Measurements from ENCODE around the gene DIS3L.

The DIS3L gene

GRCh38 chr15:66287461-66288057 is 5.8 kb upstream of the DIS3L start:
- ATAC-seq = peak; percentile 57; the same call in 2 of the 3 replicates
- TF ChIP-seq, protein P1, sequence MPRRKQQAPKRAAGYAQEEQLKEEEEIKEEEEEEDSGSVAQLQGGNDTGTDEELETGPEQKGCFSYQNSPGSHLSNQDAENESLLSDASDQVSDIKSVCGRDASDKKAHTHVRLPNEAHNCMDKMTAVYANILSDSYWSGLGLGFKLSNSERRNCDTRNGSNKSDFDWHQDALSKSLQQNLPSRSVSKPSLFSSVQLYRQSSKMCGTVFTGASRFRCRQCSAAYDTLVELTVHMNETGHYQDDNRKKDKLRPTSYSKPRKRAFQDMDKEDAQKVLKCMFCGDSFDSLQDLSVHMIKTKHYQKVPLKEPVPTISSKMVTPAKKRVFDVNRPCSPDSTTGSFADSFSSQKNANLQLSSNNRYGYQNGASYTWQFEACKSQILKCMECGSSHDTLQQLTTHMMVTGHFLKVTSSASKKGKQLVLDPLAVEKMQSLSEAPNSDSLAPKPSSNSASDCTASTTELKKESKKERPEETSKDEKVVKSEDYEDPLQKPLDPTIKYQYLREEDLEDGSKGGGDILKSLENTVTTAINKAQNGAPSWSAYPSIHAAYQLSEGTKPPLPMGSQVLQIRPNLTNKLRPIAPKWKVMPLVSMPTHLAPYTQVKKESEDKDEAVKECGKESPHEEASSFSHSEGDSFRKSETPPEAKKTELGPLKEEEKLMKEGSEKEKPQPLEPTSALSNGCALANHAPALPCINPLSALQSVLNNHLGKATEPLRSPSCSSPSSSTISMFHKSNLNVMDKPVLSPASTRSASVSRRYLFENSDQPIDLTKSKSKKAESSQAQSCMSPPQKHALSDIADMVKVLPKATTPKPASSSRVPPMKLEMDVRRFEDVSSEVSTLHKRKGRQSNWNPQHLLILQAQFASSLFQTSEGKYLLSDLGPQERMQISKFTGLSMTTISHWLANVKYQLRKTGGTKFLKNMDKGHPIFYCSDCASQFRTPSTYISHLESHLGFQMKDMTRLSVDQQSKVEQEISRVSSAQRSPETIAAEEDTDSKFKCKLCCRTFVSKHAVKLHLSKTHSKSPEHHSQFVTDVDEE (CRISPR knock-in tag; IDR thresholded peaks at IDR 0.05) = no peak
- TF ChIP-seq TOX (CRISPR knock-in tag; IDR thresholded peaks at IDR 0.05; ENCODE audit: borderline replicate concordance) (no peak), OSR1 (CRISPR knock-in tag; IDR thresholded peaks at IDR 0.05) (no peak), TCF4 (CRISPR knock-in tag; IDR thresholded peaks at IDR 0.05; ENCODE audit: borderline replicate concordance) (no peak), ZNF565 (CRISPR knock-in tag; conservative IDR thresholded peaks at IDR 0.05; ENCODE audit: low read depth) (no peak), CSDC2 (CRISPR knock-in tag; IDR thresholded peaks at IDR 0.05) (no peak), BACH2 (CRISPR knock-in tag; IDR thresholded peaks at IDR 0.05; ENCODE audit: borderline replicate concordance) (no peak), ISL1 (CRISPR knock-in tag; IDR thresholded peaks at IDR 0.05) (no peak)
- TF ChIP-seq, protein P2, sequence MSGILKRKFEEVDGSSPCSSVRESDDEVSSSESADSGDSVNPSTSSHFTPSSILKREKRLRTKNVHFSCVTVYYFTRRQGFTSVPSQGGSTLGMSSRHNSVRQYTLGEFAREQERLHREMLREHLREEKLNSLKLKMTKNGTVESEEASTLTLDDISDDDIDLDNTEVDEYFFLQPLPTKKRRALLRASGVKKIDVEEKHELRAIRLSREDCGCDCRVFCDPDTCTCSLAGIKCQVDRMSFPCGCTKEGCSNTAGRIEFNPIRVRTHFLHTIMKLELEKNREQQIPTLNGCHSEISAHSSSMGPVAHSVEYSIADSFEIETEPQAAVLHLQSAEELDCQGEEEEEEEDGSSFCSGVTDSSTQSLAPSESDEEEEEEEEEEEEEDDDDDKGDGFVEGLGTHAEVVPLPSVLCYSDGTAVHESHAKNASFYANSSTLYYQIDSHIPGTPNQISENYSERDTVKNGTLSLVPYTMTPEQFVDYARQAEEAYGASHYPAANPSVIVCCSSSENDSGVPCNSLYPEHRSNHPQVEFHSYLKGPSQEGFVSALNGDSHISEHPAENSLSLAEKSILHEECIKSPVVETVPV (CRISPR knock-in tag; IDR thresholded peaks at IDR 0.05) = no peak

DNA sequence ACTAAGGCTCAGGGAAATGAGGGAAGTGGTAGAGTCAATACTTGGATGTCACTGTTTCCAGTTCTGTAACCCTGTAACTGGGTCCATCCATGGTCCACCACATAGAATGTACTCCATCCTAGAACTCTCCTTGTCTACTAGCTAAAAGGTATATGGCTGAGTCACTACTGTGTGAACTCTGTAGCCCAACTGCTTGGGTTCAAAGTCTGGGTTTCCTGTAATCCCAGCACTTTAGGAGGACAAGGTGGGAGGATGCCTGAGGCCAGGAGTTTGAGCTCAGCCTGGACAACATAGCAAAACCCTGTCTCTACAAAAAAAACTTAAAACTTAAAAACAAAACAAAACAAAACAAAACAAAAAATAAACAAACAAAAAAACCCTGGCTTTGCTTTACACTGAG is 5.3 kb upstream of the DIS3L start:
- no peak for TF ChIP-seq ZFP3 (CRISPR knock-in tag; IDR thresholded peaks at IDR 0.05)
- TF ChIP-seq PPARA (CRISPR knock-in tag; IDR thresholded peaks at IDR 0.05; ENCODE audit: borderline replicate concordance) = no peak
- TF ChIP-seq BACH2 (CRISPR knock-in tag; IDR thresholded peaks at IDR 0.05; ENCODE audit: borderline replicate concordance) = no peak
- TF ChIP-seq ZFP30 (CRISPR knock-in tag; IDR thresholded peaks at IDR 0.05) = no peak
- no peak for TF ChIP-seq ZNF565 (CRISPR knock-in tag; conservative IDR thresholded peaks at IDR 0.05; ENCODE audit: low read depth)
- TF ChIP-seq ISL1 (CRISPR knock-in tag; IDR thresholded peaks at IDR 0.05) = no peak
- no peak for TF ChIP-seq TCF4 (CRISPR knock-in tag; IDR thresholded peaks at IDR 0.05; ENCODE audit: borderline replicate concordance)
- TF ChIP-seq RARB (CRISPR knock-in tag; IDR thresholded peaks at IDR 0.05) = no peak
- ATAC-seq = no peak; the same call in 1 of the 3 replicates

DNA sequence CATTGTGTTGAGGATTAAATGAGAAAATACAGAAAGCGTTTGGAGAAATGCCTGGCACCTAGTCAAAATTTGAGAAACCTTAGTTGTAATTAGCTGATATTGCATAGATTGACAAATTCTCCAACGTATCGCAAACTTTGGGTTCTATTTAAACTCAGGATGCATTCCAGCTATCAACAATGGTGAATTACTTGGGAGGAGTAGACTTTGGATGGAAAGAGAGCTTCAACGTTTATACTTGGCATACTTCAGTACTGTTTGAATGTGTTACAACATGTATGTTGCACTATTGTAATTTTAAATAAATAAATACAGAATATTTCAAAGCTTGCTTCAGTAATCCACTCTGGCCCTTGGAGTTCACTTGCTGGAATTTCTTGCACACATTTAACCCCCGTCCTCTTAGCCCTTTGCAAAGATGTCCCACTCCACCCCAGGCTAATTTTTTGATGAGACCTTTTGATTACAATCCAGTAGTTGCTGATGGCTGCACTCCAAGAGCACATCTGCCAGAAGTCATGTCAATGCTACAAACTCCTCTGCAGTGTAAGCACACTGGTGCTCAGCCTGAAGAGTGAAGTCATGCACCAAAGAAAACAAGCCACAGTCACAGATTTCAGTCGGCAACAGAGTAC is 4.7 kb upstream of the DIS3L start:
- ATAC-seq = no peak

More for the DNA sequence above, 4.7 kb upstream of the DIS3L start:
- TF ChIP-seq ZNF70 (CRISPR knock-in tag; IDR thresholded peaks at IDR 0.05) = no peak
- TF ChIP-seq SNAI2 (CRISPR knock-in tag; IDR thresholded peaks at IDR 0.05) = no peak
- no peak for TF ChIP-seq ZFP3 (CRISPR knock-in tag; IDR thresholded peaks at IDR 0.05)
- no peak for TF ChIP-seq ARNTL (CRISPR knock-in tag; IDR thresholded peaks at IDR 0.05; ENCODE audit: borderline replicate concordance, low read depth)
- TF ChIP-seq ISL1 (CRISPR knock-in tag; IDR thresholded peaks at IDR 0.05) = no peak
- no peak for TF ChIP-seq ZNF8 (CRISPR knock-in tag; IDR thresholded peaks at IDR 0.05)
- no peak for TF ChIP-seq RARB (CRISPR knock-in tag; IDR thresholded peaks at IDR 0.05)
- TF ChIP-seq, protein P3, sequence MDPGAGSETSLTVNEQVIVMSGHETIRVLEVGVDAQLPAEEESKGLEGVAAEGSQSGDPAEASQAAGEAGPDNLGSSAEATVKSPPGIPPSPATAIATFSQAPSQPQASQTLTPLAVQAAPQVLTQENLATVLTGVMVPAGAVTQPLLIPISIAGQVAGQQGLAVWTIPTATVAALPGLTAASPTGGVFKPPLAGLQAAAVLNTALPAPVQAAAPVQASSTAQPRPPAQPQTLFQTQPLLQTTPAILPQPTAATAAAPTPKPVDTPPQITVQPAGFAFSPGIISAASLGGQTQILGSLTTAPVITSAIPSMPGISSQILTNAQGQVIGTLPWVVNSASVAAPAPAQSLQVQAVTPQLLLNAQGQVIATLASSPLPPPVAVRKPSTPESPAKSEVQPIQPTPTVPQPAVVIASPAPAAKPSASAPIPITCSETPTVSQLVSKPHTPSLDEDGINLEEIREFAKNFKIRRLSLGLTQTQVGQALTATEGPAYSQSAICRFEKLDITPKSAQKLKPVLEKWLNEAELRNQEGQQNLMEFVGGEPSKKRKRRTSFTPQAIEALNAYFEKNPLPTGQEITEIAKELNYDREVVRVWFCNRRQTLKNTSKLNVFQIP (CRISPR knock-in tag; IDR thresholded peaks at IDR 0.05; ENCODE audit: borderline replicate concordance, low read depth) = no peak
- no peak for TF ChIP-seq TCF4 (CRISPR knock-in tag; IDR thresholded peaks at IDR 0.05; ENCODE audit: borderline replicate concordance)
- TF ChIP-seq PATZ1 (CRISPR knock-in tag; IDR thresholded peaks at IDR 0.05; ENCODE audit: borderline replicate concordance) = no peak
- TF ChIP-seq BACH2 (CRISPR knock-in tag; IDR thresholded peaks at IDR 0.05; ENCODE audit: borderline replicate concordance) = no peak
- no peak for TF ChIP-seq PPARA (CRISPR knock-in tag; IDR thresholded peaks at IDR 0.05; ENCODE audit: borderline replicate concordance)
- TF ChIP-seq ZNF565 (CRISPR knock-in tag; conservative IDR thresholded peaks at IDR 0.05; ENCODE audit: low read depth) = no peak
- TF ChIP-seq, protein P1 (CRISPR knock-in tag; IDR thresholded peaks at IDR 0.05) = no peak
- no peak for TF ChIP-seq ESRRG (CRISPR knock-in tag; IDR thresholded peaks at IDR 0.05)
- TF ChIP-seq, protein P2 (CRISPR knock-in tag; IDR thresholded peaks at IDR 0.05) = no peak

Measured in SK-N-SH treated with all-trans-retinoic acid at 6 μM for 48 hours (cell line).